A204.1 (cell line): ENCODE data around the gene PPP2R3B.
"Not testable (repeated sequence)": the region's sequence is repeated elsewhere in the genome, so short reads cannot be mapped to it uniquely, and the experiment has no call there.

Source experiments
- FAIRE-seq: peaks from 2 replicates; lab custom pipeline; 2012; peaks lifted over from hg19 to GRCh38; lab: Jason Lieb, UNC

Gene PPP2R3B

GRCh38 chrX:404656-405055 lies 17.9 kb upstream of the PPP2R3B start:
- no peak for FAIRE-seq

GRCh38 chrX:402857-403256 lies 16.1 kb upstream of the PPP2R3B start:
- no peak for FAIRE-seq

- no peak for FAIRE-seq
These were observed 13.6 kb upstream of the PPP2R3B start for GRCh38 chrX:400258-400657.

DNA sequence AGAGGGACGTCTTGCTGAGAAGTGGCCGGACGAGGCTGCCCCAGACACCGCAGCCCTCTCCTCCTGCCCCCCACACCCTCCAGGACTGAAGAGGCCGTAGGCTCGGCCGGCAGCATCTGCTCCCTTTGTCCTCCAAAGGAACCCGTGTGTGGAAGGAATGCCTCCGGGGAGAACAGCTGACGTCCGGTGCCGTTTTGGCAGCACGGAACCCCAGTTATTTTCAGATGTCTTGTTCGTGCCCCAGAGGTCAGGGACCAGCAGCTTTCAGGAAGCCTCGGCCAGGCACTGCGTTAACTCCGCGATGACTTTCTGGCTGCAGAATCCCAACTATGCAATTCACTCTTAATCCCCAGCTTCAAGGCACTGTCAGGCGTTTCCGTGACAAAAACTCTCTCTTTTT lies 10.9 kb upstream of the PPP2R3B start:
- no peak for FAIRE-seq

- no peak for FAIRE-seq
These were observed 8.1 kb upstream of the PPP2R3B start for GRCh38 chrX:394830-395229.

DNA sequence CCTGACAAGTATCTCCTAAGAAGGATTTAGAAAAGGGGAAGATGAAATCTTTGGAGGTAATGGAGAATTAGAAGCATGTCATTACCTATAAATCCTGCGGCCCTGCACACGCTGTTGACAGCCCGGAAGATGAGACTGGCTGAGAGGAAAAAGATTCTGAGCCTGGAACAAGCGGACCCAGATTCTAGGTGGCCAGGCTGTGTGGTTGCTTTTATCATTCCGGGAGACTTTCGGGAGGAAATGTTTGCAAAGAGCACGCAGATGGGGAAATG lies 5.8 kb upstream of the PPP2R3B start:
- no peak for FAIRE-seq

- FAIRE-seq: no peak
These were observed 5.2 kb upstream of the PPP2R3B start for GRCh38 chrX:391717-392574.

GRCh38 chrX:390459-390858 lies 3.8 kb upstream of the PPP2R3B start:
- FAIRE-seq: no peak

DNA sequence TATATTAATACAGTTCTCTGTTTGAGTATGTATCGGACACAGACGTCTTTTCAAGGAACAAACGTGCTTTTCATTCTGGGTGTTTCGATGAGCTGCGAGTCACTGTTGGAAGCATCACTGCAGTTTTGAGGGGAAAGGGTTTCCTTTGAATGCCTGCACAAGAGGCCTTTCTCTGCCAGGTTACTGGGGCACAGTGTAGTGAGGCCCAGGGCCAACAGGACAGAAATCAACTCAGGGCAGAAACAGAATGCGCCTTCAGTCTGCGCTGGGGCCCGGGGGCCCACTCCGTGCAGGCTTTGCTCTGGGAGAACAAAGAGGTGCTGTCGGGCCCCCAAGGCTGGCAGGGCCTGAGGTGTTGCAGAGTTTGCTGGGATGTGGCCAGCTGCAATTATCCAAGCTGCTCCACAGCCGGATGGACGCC lies 2.3 kb upstream of the PPP2R3B start:
- peak; percentile 98 for FAIRE-seq

DNA sequence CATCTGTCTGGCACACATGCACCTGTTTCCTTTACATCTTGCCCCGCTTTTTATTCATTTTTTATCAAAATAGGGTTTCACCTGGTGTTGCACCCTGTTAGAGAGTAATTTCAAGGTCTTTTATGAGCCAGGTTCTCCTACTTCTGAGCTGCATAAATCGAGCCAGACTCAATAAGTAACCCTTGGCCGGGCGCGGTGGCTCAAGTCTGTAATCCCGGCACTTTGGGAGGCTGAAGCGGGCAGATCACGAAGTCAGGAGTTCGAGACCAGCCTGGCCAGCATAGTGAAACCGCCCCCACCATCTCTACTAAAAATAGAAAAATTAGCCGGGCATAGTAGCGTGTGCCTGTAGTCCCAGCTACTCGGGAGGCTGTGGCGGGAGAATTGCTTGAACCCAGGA lies 1.0 kb upstream of the PPP2R3B start:
- FAIRE-seq: no peak

DNA sequence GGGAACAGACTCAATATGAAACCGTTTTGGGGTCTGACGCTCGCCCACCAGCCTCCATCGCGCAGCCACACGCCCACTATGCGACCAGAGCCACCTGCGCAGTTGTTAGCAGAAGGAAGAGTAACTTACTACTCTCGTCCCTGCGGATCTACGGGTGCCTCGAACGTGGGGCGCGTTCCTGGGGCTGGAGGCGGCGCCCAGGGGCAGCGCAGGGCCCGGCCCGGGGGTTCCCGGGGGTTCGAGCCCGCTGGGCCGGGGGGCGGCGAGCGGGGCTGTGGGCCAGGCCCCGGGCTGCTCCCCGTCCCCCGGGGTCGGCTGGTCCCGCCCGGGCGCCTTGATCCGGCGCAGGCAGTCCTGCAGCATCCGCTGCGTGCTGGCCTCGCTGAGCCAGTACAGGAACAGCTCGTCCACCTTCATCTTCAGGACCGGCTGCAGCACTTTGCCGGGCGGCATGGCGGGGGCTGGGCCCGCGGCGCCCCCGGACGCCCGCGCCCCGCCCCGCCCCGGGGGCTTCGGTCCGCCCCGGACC lies 404 bp downstream of the PPP2R3B start:
- no peak for FAIRE-seq

DNA sequence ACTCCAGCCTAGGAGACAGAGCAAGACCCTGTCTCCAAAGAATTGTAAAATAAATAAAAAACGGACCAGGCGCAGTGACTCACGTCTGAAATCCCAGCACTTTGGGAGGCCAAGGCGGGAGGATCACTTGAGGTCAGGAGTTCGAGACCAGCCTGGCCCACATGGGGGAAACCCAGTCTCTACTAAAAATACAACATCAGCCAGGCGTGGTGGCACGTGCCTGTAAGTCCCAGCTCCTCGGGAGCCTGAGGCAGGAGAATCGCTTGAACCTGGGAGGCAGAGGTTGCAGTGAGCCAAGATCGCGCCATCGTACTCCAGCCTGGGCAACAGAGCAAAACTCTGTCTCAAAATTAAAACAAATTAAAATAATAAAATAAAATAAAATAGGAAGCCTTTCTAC lies 971 bp downstream of the PPP2R3B start:
- FAIRE-seq: not testable (repeated sequence)

GRCh38 chrX:384861-385260 lies 1.8 kb downstream of the PPP2R3B start:
- FAIRE-seq: no peak

DNA sequence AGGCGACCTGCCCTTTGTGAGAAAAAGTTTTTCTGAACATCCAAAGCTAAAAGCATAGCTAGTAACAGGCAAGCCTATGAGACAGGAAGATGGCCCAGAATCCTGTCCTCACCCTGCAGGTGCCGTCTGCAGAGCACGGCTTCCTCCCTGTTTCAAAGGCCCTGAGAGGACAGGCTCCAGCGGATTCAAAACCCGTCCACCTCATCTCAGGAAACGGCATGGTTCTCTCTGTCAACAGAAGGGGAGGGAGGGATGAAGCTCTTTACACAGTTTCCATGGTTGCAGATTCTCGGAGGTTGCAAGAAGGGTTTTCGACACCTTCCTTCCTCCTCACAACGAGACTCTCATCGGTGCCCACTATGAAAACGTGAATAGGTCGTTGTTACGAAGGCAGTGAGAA lies 8.3 kb downstream of the PPP2R3B start:
- no peak for FAIRE-seq

DNA sequence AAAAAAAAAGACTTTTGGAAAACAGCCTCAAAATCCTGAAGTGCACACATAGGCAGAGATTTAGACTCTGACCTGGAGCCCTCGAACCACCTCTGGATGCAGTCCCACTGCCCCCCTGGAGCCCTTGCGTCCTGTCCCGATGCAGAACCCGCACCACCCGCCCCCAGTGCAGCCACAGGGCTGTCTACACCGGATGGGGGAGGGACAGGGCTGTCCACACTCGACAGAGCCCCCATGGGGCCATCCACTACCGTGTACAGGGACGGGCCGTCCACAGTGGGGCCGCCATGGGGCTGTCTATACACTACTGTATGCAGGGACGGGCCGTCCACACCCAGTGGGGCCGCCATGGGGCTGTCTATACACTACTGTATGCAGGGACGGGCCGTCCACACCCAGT lies 10.5 kb downstream of the PPP2R3B start:
- not testable (repeated sequence) for FAIRE-seq

DNA sequence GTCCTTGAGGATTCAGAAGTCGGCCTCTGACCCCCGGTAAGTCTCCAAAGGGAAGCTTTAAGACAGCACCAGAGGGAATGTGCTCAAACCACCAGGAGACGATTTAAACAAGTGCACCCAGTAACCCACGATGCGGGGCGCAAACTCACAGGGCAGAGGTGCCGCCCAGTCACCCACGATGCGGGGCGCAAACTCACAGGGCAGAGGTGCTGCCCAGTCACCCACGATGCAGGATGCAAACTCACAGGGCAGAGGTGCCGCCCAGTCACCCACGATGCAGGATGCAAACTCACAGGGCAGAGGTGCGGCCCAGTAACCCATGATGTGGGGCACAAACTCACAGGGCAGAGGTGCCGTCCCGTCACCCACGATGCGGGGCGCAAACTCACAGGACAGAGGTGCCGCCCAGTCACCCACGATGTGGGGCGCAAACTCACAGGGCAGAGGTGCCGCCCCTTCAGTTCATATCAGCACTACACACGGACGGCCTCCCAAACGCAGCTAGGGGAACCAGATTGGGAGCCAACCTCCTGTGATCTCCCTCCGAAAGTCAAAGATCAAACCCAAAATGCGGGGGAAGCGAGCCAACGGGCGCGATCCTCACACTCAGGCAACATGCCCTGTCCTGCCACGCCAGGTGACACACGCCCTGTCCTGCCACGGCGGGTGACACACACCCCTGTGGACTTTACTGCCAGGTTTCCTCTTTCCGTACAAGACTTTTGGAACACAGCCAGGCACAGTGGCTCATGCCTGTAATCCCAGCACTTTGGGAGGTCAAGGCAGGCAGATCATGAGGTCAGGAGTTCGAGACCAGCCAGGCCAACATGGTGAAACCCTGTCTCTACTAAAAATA lies 11.3 kb downstream of the PPP2R3B start:
- no peak for FAIRE-seq

GRCh38 chrX:374596-374995 lies 12.1 kb downstream of the PPP2R3B start:
- no peak for FAIRE-seq

- no peak for FAIRE-seq
These were observed 12.9 kb downstream of the PPP2R3B start for GRCh38 chrX:373641-374471.

DNA sequence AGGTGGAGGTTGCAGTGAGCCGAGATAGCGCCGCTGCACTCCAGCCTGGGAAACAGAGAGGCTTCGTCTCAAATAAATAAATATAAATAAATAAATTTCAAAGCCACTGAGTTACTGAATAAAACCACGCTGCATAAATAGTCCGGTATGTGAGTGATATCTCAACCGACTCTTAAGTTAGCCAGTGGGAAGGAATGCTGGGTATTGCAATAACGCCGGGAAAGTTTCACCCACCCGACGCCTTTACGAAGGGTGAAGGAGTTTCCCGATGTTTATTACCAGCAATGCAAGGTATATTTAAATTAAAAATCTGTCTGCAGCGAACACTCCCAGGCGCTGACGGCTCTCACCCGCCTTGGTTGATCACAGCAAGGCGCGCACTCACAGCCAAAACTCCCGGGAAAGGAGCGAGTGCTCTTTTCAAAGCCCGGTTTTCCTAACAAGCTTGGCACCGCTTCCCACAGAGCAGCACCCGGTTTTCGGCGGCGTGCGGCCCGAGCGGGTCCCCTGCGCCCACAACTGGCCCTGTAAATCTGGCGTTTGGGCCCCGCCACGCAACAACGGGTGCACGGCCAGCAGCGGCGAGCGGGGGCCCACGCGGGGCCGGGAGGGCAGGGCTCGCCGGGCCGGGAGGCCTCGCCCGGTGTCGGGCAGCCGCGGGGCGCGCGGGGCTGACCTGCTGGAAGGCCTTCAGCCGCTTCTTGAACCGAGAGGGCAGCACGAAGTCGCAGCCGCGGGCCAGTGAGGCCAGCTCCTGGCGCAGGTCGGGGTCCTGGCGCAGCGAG lies 13.7 kb downstream of the PPP2R3B start:
- FAIRE-seq: no peak

DNA sequence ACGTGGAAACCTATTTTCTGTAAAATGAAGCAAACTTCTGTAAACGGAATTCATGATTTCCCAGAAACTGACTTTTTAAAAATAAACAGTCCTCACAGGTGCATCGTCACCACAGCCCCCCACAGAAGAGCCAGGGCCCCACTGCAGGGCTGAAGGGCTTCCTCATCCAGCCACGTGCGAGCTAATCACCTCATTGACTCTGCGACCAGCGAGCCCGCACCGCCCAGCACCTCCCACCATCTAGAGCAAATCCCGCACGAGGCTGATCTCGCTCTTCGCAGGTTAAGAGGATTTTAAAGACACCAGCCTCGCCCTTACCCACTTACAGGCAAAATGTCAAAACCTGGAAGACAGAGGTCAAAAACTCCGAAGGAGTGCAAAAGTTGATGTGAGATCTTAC lies 14.8 kb downstream of the PPP2R3B start:
- no peak for FAIRE-seq

DNA sequence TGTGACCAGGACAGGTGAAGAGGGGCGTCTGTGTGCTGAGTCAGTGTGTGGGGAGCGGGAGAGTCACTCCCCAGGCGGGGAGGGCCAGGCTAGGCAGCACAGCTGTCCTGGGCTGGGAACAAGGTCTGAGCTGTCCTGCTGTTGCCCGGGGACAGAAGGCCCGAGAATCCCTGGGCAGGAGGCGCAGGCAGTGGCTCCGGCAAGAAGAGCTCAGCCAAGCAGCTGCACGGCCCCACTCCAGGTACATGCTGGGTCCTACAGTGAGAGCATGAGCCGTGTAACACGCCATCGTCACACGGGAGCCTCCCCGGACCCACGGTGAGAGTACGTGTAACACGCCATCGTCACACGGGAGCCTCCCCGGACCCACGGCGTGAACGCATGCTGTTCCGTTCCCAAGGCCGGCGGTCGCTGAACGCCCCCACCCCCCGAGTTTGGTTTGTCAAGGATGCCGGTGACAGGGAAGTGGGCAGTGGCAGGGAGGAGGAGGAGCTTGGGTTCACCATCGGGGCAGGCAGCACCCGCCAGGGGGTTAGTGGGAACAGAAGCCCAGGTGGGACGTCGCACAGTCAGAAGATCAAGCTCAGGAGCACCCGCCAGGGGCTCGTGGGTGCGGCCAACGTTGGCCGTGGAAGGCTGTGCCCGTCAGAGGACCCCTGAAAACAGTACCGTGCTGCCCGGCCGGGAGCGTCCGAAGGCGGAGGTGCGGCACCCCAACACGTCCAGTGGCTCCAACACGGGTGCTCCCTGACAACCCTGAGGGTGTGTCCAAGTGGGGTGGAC lies 15.6 kb downstream of the PPP2R3B start:
- FAIRE-seq: no peak
